NCI-H1048 (cell line): ENCODE measurements around the gene AGPS.
"Not testable (repeated sequence)": the region's sequence is repeated elsewhere in the genome, so short reads cannot be mapped to it uniquely, and the experiment has no call there.

Experiments
- DNase-seq: peaks from one replicate; lab custom pipeline; 2025; lab: John Stamatoyannopoulos, UW

The AGPS gene

GRCh38 chr2:177474301-177474700 lies 81.7 kb downstream of the AGPS start:
- DNase-seq: no peak

- DNase-seq: no peak
Measured at GRCh38 chr2:177474998-177475397, 82.4 kb downstream of the AGPS start.

- DNase-seq: no peak
Measured at GRCh38 chr2:177476897-177477296, 84.3 kb downstream of the AGPS start.

GRCh38 chr2:177478029-177478428 lies 85.5 kb downstream of the AGPS start:
- no peak for DNase-seq

- no peak for DNase-seq
Measured at GRCh38 chr2:177478907-177479306, 86.3 kb downstream of the AGPS start.

GRCh38 chr2:177482195-177482594 lies 89.6 kb downstream of the AGPS start:
- no peak for DNase-seq

- DNase-seq: no peak
Measured at GRCh38 chr2:177483531-177483930, 91.0 kb downstream of the AGPS start.

GRCh38 chr2:177484180-177484795 lies 91.7 kb downstream of the AGPS start:
- no peak for DNase-seq

- not testable (repeated sequence) for DNase-seq
Measured at GRCh38 chr2:177485657-177486056, 93.1 kb downstream of the AGPS start.

GRCh38 chr2:177489719-177490301 lies 97.2 kb downstream of the AGPS start:
- DNase-seq: peak; percentile 18

GRCh38 chr2:177495945-177496344 lies 103.4 kb downstream of the AGPS start:
- DNase-seq: no peak

GRCh38 chr2:177496921-177497320 lies 104.3 kb downstream of the AGPS start:
- no peak for DNase-seq

- no peak for DNase-seq
Measured at GRCh38 chr2:177501186-177501585, 108.6 kb downstream of the AGPS start.

GRCh38 chr2:177506505-177506904 lies 113.9 kb downstream of the AGPS start:
- DNase-seq: no peak

- no peak for DNase-seq
Measured at GRCh38 chr2:177506998-177507397, 114.4 kb downstream of the AGPS start.

GRCh38 chr2:177516824-177517544 lies 124.4 kb downstream of the AGPS start:
- no peak for DNase-seq

- no peak for DNase-seq
Measured at GRCh38 chr2:177518754-177519153, 126.2 kb downstream of the AGPS start.

- DNase-seq: no peak
Measured at GRCh38 chr2:177519534-177520115, 127.1 kb downstream of the AGPS start.

- no peak for DNase-seq
Measured at GRCh38 chr2:177520324-177520723, 127.8 kb downstream of the AGPS start.

- DNase-seq: no peak
Measured at GRCh38 chr2:177523781-177524180, 131.2 kb downstream of the AGPS start.

- no peak for DNase-seq
Measured at GRCh38 chr2:177525351-177525924, 132.9 kb downstream of the AGPS start.

GRCh38 chr2:177528351-177528933 lies 135.9 kb downstream of the AGPS start:
- DNase-seq: no peak
